ENCODE data around the gene PDZD8. TPM values are rescaled to one million over a fixed set of nuclear protein-coding genes. Genes with fewer than 3 reads are reported as not detected.

The PDZD8 gene
- total RNA-seq, 5 donors from 2014 or later (not counting 1 experiment from before 2014, with no cell fraction given): 12.8 to 20.8 (median 19.4) TPM

- ATAC-seq (replicated peaks in 1 of 4) (no peak), DNase-seq (no peak)
- Mint-ChIP-seq H3K4me3 (no peak overlapping the region), H3K27me3 (no peaks in the 10 kb centered on the region), H3K27ac (no peak overlapping the region), H3K36me3 (no peaks in the 10 kb centered on the region), H3K4me1 (peaks cover 55 to 71% (median 71%) of the 10 kb centered on the region in 3 donors), H3K9me3 (no peaks in the 10 kb centered on the region)
- no CpG with 5 or more reads among the region's 2 CpGs for WGBS (ENCODE audit: insufficient coverage)
- Histone ChIP-seq H3K27ac (ENCODE audit: low read length) (no peak overlapping the region), H3K27me3 (replicated peaks in 1 of 2; ENCODE audit: control insufficient read depth in 2 of 2, extremely low read depth in 1 of 2, insufficient read depth in 2 of 2, low read length in 1 of 2) (no peaks in the 10 kb centered on the region), H3K4me3 (ENCODE audit: control insufficient read depth in 1 of 2, extremely low read depth in 1 of 2, low read length in 1 of 2) (no peak overlapping the region), H3K36me3 (ENCODE audit: control insufficient read depth in 2 of 2, extremely low read depth in 1 of 2, insufficient read depth in 1 of 2, low read length in 1 of 2) (no peaks in the 10 kb centered on the region), H3K9me3 (no peaks in the 10 kb centered on the region), H3K4me1 (ENCODE audit: control insufficient read depth in 1 of 2, extremely low read depth in 1 of 2, insufficient read depth in 2 of 2, low read length in 2 of 2) (peaks cover 0 to 4% of the 10 kb centered on the region in 2 experiments)
- CTCF ChIA-PET: interaction anchor here in 1 of 2 donors (1.0 kb wide), 1 partner anchor 43 kb away, joined by 3 read pairs; no protein-coding TSS in a partner anchor
- POLR2A ChIA-PET: no interaction called here
Observed at GRCh38 chr10:117363028-117363427, 12.2 kb downstream of the PDZD8 start.

- H3K9me3 Mint-ChIP-seq: no peaks in the 10 kb centered on the region
- Histone ChIP-seq H3K9me3 (no peaks in the 10 kb centered on the region), H3K4me3 (ENCODE audit: control insufficient read depth in 1 of 2, extremely low read depth in 1 of 2, low read length in 1 of 2) (no peak overlapping the region), H3K27ac (ENCODE audit: low read length) (no peak overlapping the region), H3K27me3 (replicated peaks in 1 of 2; ENCODE audit: control insufficient read depth in 2 of 2, extremely low read depth in 1 of 2, insufficient read depth in 2 of 2, low read length in 1 of 2) (no peaks in the 10 kb centered on the region), H3K36me3 (ENCODE audit: control insufficient read depth in 2 of 2, extremely low read depth in 1 of 2, insufficient read depth in 1 of 2, low read length in 1 of 2) (no peaks in the 10 kb centered on the region), H3K4me1 (ENCODE audit: control insufficient read depth in 1 of 2, extremely low read depth in 1 of 2, insufficient read depth in 2 of 2, low read length in 2 of 2) (peaks cover 0 to 4% of the 10 kb centered on the region in 2 experiments)
- no peak overlapping the region for H3K4me3 Mint-ChIP-seq
- DNase-seq: no peak
- H3K36me3 Mint-ChIP-seq: no peaks in the 10 kb centered on the region
- no peak overlapping the region for H3K27ac Mint-ChIP-seq
- ChIA-PET POLR2A (no interaction called here), CTCF (no interaction called here)
- H3K4me1 Mint-ChIP-seq: peaks cover 47 to 65% (median 64%) of the 10 kb centered on the region in 3 donors
- H3K27me3 Mint-ChIP-seq: no peaks in the 10 kb centered on the region
- ATAC-seq (replicated peaks in 1 of 4): no peak
Observed at GRCh38 chr10:117362313-117362712, 12.9 kb downstream of the PDZD8 start.

- CTCF ChIA-PET: interaction anchor here in 1 of 2 donors (0.7 to 1.9 kb wide), 2 partner anchors 9 to 41 kb away, joined by 3 to 9 read pairs; no protein-coding TSS in a partner anchor
Observed at GRCh38 chr10:117360994-117361667, 14.1 kb downstream of the PDZD8 start.

GRCh38 chr10:117360016-117360415 is 15.2 kb downstream of the PDZD8 start:
- Histone ChIP-seq H3K4me3 (ENCODE audit: control insufficient read depth in 1 of 2, extremely low read depth in 1 of 2, low read length in 1 of 2) (no peak overlapping the region), H3K27ac (ENCODE audit: low read length) (no peak overlapping the region), H3K9me3 (no peaks in the 10 kb centered on the region), H3K27me3 (replicated peaks in 1 of 2; ENCODE audit: control insufficient read depth in 2 of 2, extremely low read depth in 1 of 2, insufficient read depth in 2 of 2, low read length in 1 of 2) (no peaks in the 10 kb centered on the region), H3K4me1 (ENCODE audit: control insufficient read depth in 1 of 2, extremely low read depth in 1 of 2, insufficient read depth in 2 of 2, low read length in 2 of 2) (peaks cover 0 to 5% of the 10 kb centered on the region in 2 experiments), H3K36me3 (ENCODE audit: control insufficient read depth in 2 of 2, extremely low read depth in 1 of 2, insufficient read depth in 1 of 2, low read length in 1 of 2) (no peaks in the 10 kb centered on the region)
- Mint-ChIP-seq H3K4me3 (no peak overlapping the region), H3K36me3 (no peaks in the 10 kb centered on the region), H3K4me1 (peaks cover 32 to 52% (median 51%) of the 10 kb centered on the region in 3 donors), H3K27me3 (no peaks in the 10 kb centered on the region), H3K27ac (no peak overlapping the region), H3K9me3 (no peaks in the 10 kb centered on the region)
- DNase-seq: no peak
- ATAC-seq (replicated peaks in 1 of 4): no peak
- POLR2A ChIA-PET: interaction anchor here in 1 of 2 donors (1.4 kb wide), 1 partner anchor 27 kb away, joined by 5 read pairs; no protein-coding TSS in a partner anchor
- CTCF ChIA-PET: interaction anchor here in 1 of 2 donors (0.7 to 1.9 kb wide), 2 partner anchors 10 to 40 kb away, joined by 3 to 9 read pairs; no protein-coding TSS in a partner anchor
- whole genome bisulfite sequencing (ENCODE audit: insufficient coverage): no CpG with 5 or more reads among the region's 1 CpG

More at GRCh38 chr10:117360994-117361667, 14.1 kb downstream of the PDZD8 start:
- no peaks in the 10 kb centered on the region for H3K9me3 ChIP-seq
- Mint-ChIP-seq H3K27me3 (no peaks in the 10 kb centered on the region), H3K36me3 (no peaks in the 10 kb centered on the region), H3K27ac (no peak overlapping the region), H3K4me1 (peaks cover 36 to 56% (median 54%) of the 10 kb centered on the region in 3 donors), H3K4me3 (no peak overlapping the region), H3K9me3 (no peaks in the 10 kb centered on the region)
- no peaks in the 10 kb centered on the region for H3K27me3 ChIP-seq (replicated peaks in 1 of 2; ENCODE audit: control insufficient read depth in 2 of 2, extremely low read depth in 1 of 2, insufficient read depth in 2 of 2, low read length in 1 of 2)
- DNase-seq: no peak
- no CpG with 5 or more reads among the region's 3 CpGs for WGBS (ENCODE audit: insufficient coverage)
- H3K36me3 ChIP-seq (ENCODE audit: control insufficient read depth in 2 of 2, extremely low read depth in 1 of 2, insufficient read depth in 1 of 2, low read length in 1 of 2): no peaks in the 10 kb centered on the region
- peaks cover 0 to 2% of the 10 kb centered on the region in 2 experiments for H3K4me1 ChIP-seq (ENCODE audit: control insufficient read depth in 1 of 2, extremely low read depth in 1 of 2, insufficient read depth in 2 of 2, low read length in 2 of 2)
- POLR2A ChIA-PET: interaction anchor here in 1 of 2 donors (1.4 kb wide), 1 partner anchor 28 kb away, joined by 5 read pairs; no protein-coding TSS in a partner anchor
- H3K4me3 ChIP-seq (ENCODE audit: control insufficient read depth in 1 of 2, extremely low read depth in 1 of 2, low read length in 1 of 2): no peak overlapping the region
- no peak overlapping the region for H3K27ac ChIP-seq (ENCODE audit: low read length)
- ATAC-seq (replicated peaks in 1 of 4): no peak

GRCh38 chr10:117355072-117355471 is 20.2 kb downstream of the PDZD8 start:
- Histone ChIP-seq H3K4me1 (ENCODE audit: control insufficient read depth in 1 of 2, extremely low read depth in 1 of 2, insufficient read depth in 2 of 2, low read length in 2 of 2) (peaks cover 8 to 27% of the 10 kb centered on the region in 2 experiments), H3K36me3 (ENCODE audit: control insufficient read depth in 2 of 2, extremely low read depth in 1 of 2, insufficient read depth in 1 of 2, low read length in 1 of 2) (no peaks in the 10 kb centered on the region), H3K9me3 (no peaks in the 10 kb centered on the region), H3K4me3 (ENCODE audit: control insufficient read depth in 1 of 2, extremely low read depth in 1 of 2, low read length in 1 of 2) (no peak overlapping the region), H3K27me3 (replicated peaks in 1 of 2; ENCODE audit: control insufficient read depth in 2 of 2, extremely low read depth in 1 of 2, insufficient read depth in 2 of 2, low read length in 1 of 2) (no peaks in the 10 kb centered on the region), H3K27ac (ENCODE audit: low read length) (no peak overlapping the region)
- no peak for ATAC-seq (replicated peaks in 1 of 4)
- Mint-ChIP-seq H3K27ac (peak overlapping the region in 1 of 2 donors; percentile 45), H3K36me3 (peaks cover 4% of the 10 kb centered on the region), H3K4me1 (peaks cover 38 to 55% (median 53%) of the 10 kb centered on the region in 3 donors), H3K9me3 (no peaks in the 10 kb centered on the region), H3K27me3 (no peaks in the 10 kb centered on the region), H3K4me3 (no peak overlapping the region)
- no peak for DNase-seq
- ChIA-PET CTCF (interaction anchor here (0.7 kb wide), 2 partner anchors 13 to 36 kb away, joined by 3 read pairs; no protein-coding TSS in a partner anchor), POLR2A (interaction anchor here in 1 of 2 donors (0.6 kb wide), 1 partner anchor 16 kb away, joined by 4 read pairs; no protein-coding TSS in a partner anchor)
- 85% methylated on average over 3 of the region's 3 CpGs for WGBS (ENCODE audit: insufficient coverage)

- no peaks in the 10 kb centered on the region for H3K36me3 ChIP-seq (ENCODE audit: control insufficient read depth in 2 of 2, extremely low read depth in 1 of 2, insufficient read depth in 1 of 2, low read length in 1 of 2)
- H3K27ac Mint-ChIP-seq: peak overlapping the region in 1 of 2 donors; percentile 54
- peak overlapping the region in 1 of 3 donors; percentile 37 for H3K4me3 Mint-ChIP-seq
- H3K4me1 Mint-ChIP-seq: peaks cover 44 to 55% (median 53%) of the 10 kb centered on the region in 3 donors
- no peaks in the 10 kb centered on the region for H3K27me3 ChIP-seq (replicated peaks in 1 of 2; ENCODE audit: control insufficient read depth in 2 of 2, extremely low read depth in 1 of 2, insufficient read depth in 2 of 2, low read length in 1 of 2)
- DNase-seq: no peak
- no peaks in the 10 kb centered on the region for H3K9me3 ChIP-seq
- H3K9me3 Mint-ChIP-seq: no peaks in the 10 kb centered on the region
- ATAC-seq (replicated peaks in 1 of 4): peak in 1 of 4 experiments; percentile 50
- POLR2A ChIA-PET: no interaction called here
- CTCF ChIA-PET: interaction anchor here in 1 of 2 donors (0.6 kb wide), 1 partner anchor 13 kb away, joined by 3 read pairs; no protein-coding TSS in a partner anchor
- no peak overlapping the region for H3K27ac ChIP-seq (ENCODE audit: low read length)
- 67% methylated on average over 1 of the region's 2 CpGs for WGBS (ENCODE audit: insufficient coverage)
- no peak overlapping the region for H3K4me3 ChIP-seq (ENCODE audit: control insufficient read depth in 1 of 2, extremely low read depth in 1 of 2, low read length in 1 of 2)
- no peaks in the 10 kb centered on the region for H3K27me3 Mint-ChIP-seq
- H3K36me3 Mint-ChIP-seq: peaks cover 4% of the 10 kb centered on the region
- peaks cover 8 to 27% of the 10 kb centered on the region in 2 experiments for H3K4me1 ChIP-seq (ENCODE audit: control insufficient read depth in 1 of 2, extremely low read depth in 1 of 2, insufficient read depth in 2 of 2, low read length in 2 of 2)
Observed at GRCh38 chr10:117353684-117354083, 21.6 kb downstream of the PDZD8 start.

Data from T-cell (primary cell).